Spleen (tissue), 11 donors: ENCODE results near the gene CABLES1. TPM values are rescaled to one million over a fixed set of nuclear protein-coding genes. Genes with fewer than 3 reads are reported as not detected.
A peak's percentile ranks its signal among the peaks of the same experiment; 100 is the strongest.

Experiments
- DNase-seq: peaks from one replicate; pipeline ENCODE4 v3.0.0-alpha.2; 2020
- H3K27ac ChIP-seq, 8 donors: fragments of 200-600 bp; sonication (generic) in 7 of 8; 1 replicate in 4 of 8; 2 replicates in 4 of 8; pipeline versions ENCODE4 v1.5.0 to v1.8.0; 2016 to 2021; ENCODE audit warnings: inconsistent platforms in 4 of 8, mild to moderate bottlenecking in 4 of 8, moderate library complexity in 1 of 8
- H3K27me3 ChIP-seq, 7 donors: fragments of 200-600 bp; sonication (generic) in 6 of 7; replicated peaks in 1 of 7; 1 replicate in 4 of 7; 2 replicates in 3 of 7; pipeline versions ENCODE4 v1.5.0 to v1.8.0; 2016 to 2021; ENCODE audit warnings: inconsistent platforms in 3 of 7, mild to moderate bottlenecking in 1 of 7
- H3K36me3 ChIP-seq, 6 donors: fragments of 200-600 bp; sonication (generic) in 5 of 6; 1 replicate in 4 of 6; 2 replicates in 2 of 6; pipeline versions ENCODE4 v1.5.0 to v1.8.0; 2016 to 2021; ENCODE audit warnings: inconsistent platforms in 2 of 6
- H3K4me1 ChIP-seq, 6 donors: fragments of 200-600 bp; sonication (generic) in 5 of 6; 1 replicate in 3 of 6; 2 replicates in 3 of 6; pipeline versions ENCODE4 v1.5.0 to v1.8.0; 2016 to 2021; ENCODE audit warnings: inconsistent platforms in 3 of 6
- H3K4me3 ChIP-seq, 8 donors: fragments of 200-600 bp; sonication (generic) in 7 of 8; 1 replicate in 4 of 8; 2 replicates in 4 of 8; pipeline versions ENCODE4 v1.5.0 to v1.8.0; 2016 to 2021; ENCODE audit warnings: inconsistent platforms in 4 of 8, mild to moderate bottlenecking in 4 of 8, moderate library complexity in 2 of 8
- H3K9me3 ChIP-seq, 8 donors: fragments of 200-600 bp; sonication (generic) in 7 of 8; 1 replicate in 4 of 8; 2 replicates in 4 of 8; pipeline versions ENCODE4 v1.5.0 to v1.8.0; 2016 to 2021; ENCODE audit warnings: inconsistent platforms in 4 of 8
- CTCF ChIP-seq, 11 experiments: fragments of 200-600 bp in 7 of 11; fragments of 450-650 bp in 4 of 11; sonication (generic) in 4 of 11; IDR thresholded peaks in 8 of 11; conservative IDR thresholded peaks in 3 of 11; 1 replicate in 7 of 11; 2 replicates in 4 of 11; pipeline versions ENCODE4 v1.4.0 to v1.8.0; 2016 to 2021; ENCODE audit warnings: antibody characterized with exemption in 11 of 11, inconsistent platforms in 4 of 11, mild to moderate bottlenecking in 1 of 11
- POLR2A ChIP-seq, 3 donors: fragments of 450-650 bp; IDR thresholded peaks; one replicate each; pipeline ENCODE4 v1.5.1; 2017; ENCODE audit warnings: antibody characterized with exemption in 3 of 3, mild to moderate bottlenecking in 1 of 3
- POLR2AphosphoS5 ChIP-seq, 3 donors: sonication (generic); formaldehyde crosslinking; IDR thresholded peaks; one replicate each; pipeline ENCODE4 v1.5.1; 2017; ENCODE audit warnings: antibody characterized with exemption in 3 of 3
- WGBS, 5 donors: extraction: QIAGEN DNeasy Blood & Tissue Kit in 3 of 5; methylation state at CpG; one replicate each; pipeline versions ENCODE4 v1.1.5 to v1.1.7; 2013 to 2018; 5-methylcytosine and 5-hydroxymethylcytosine counted together
- intact Hi-C: fragments of 100-400 bp; cut with DNase I; formaldehyde crosslinking; loops from one replicate; pipeline ENCODE4 v1.15.0; 2023; ENCODE audit warnings: low total_unique reads
- polyA plus RNA-seq, 3 donors: library from polyadenylated mRNA; stranded (reverse); fragments of 200-250 nt; gene quantifications; one replicate each; pipeline ENCODE4 v1.2.1, GENCODE V29; 2013
- total RNA-seq, 7 donors: library from RNA; depleted of rRNA in 3 of 7; stranded (reverse); fragments of >200 nt in 3 of 7; fragmentation: NEBNext Ultra II Directional in 4 of 7; extraction: Animal tissue kit (Norgen Biotek cat#: 25700) in 4 of 7; gene quantifications; one replicate each; pipeline versions ENCODE4 v1.1.0 to v1.2.1, GENCODE V29; 2016 to 2021
- donor health status: healthy with polysubstance abuse.
- donor health status: DM: no; HTN: no; CAD: no; lungs with moderate emphysema.
- donor health status: DM: no; HTN: no; CAD: no.
- donor health status: Bipolar disorder and iron deficiency.
- donor health status: healthy.
- donor health status: DM: no; HTN: no; CAD: no.
- donor health status: DM: yes; HTN: yes; CAD: no.

Gene CABLES1
- total and polyA plus RNA-seq, 10 donors: 1.7 to 18.7 (median 6.0) TPM

- peaks cover 3 to 13% (median 9%) of the 10 kb centered on the region in 6 donors for H3K4me1 ChIP-seq
- intact Hi-C loops: no loop called here
- H3K9me3 ChIP-seq: no peaks in the 10 kb centered on the region
- WGBS, 5 donors: 72 to 84% (median 80%) methylated on average over 14 of the region's 14 CpGs
- peaks cover 0 to 10% (median 0%) of the 10 kb centered on the region in 6 donors for H3K36me3 ChIP-seq
- H3K27ac ChIP-seq: peak overlapping the region in 7 of 8 donors; percentile 30 to 52 (median 40)
- H3K27me3 ChIP-seq: no peaks in the 10 kb centered on the region
- TF ChIP-seq POLR2A (IDR thresholded peaks at IDR 0.05) (no peak), POLR2AphosphoS5 (IDR thresholded peaks at IDR 0.05) (peak in 1 of 3 donors; percentile 25)
- no peak overlapping the region for H3K4me3 ChIP-seq
- DNase-seq: no peak
Measured at GRCh38 chr18:23194155-23194996, 59.1 kb downstream of the CABLES1 start.

- Histone ChIP-seq H3K27ac (peak overlapping the region in 5 of 8 donors; percentile 30 to 47 (median 35)), H3K36me3 (peaks cover 0 to 10% (median 0%) of the 10 kb centered on the region in 6 donors), H3K27me3 (no peaks in the 10 kb centered on the region), H3K9me3 (no peaks in the 10 kb centered on the region), H3K4me3 (no peak overlapping the region), H3K4me1 (peaks cover 3 to 13% (median 9%) of the 10 kb centered on the region in 6 donors)
- no peak for TF ChIP-seq CTCF (IDR thresholded peaks at IDR 0.05 in 8 of 11, conservative IDR thresholded peaks at IDR 0.05 in 3 of 11)
- no peak for TF ChIP-seq POLR2A (IDR thresholded peaks at IDR 0.05)
- TF ChIP-seq POLR2AphosphoS5 (IDR thresholded peaks at IDR 0.05): no peak
- no peak for DNase-seq
- 89 to 94% (median 90%) methylated on average over 9 of the region's 9 CpGs for WGBS, 5 donors
- intact Hi-C loops: no loop called here
Measured at GRCh38 chr18:23194997-23195957, 60.0 kb downstream of the CABLES1 start.

GRCh38 chr18:23196119-23197007 is 61.1 kb downstream of the CABLES1 start:
- Histone ChIP-seq H3K4me3 (no peak overlapping the region), H3K4me1 (peaks cover 3 to 13% (median 9%) of the 10 kb centered on the region in 6 donors), H3K27me3 (no peaks in the 10 kb centered on the region), H3K36me3 (peaks cover 0 to 10% (median 0%) of the 10 kb centered on the region in 6 donors), H3K9me3 (no peaks in the 10 kb centered on the region), H3K27ac (no peak overlapping the region)
- intact Hi-C loops: no loop called here
- whole genome bisulfite sequencing, 5 donors: 80 to 88% (median 85%) methylated on average over 19 to 22 of the region's 22 CpGs
- no peak for TF ChIP-seq CTCF (IDR thresholded peaks at IDR 0.05 in 8 of 11, conservative IDR thresholded peaks at IDR 0.05 in 3 of 11)
- no peak for DNase-seq
